GM21381 (cell line): Measurements from ENCODE around the gene SIAH1.
"Not testable (repeated sequence)": the region's sequence is repeated elsewhere in the genome, so short reads cannot be mapped to it uniquely, and the experiment has no call there.

Experiments used
- ATAC-seq: cut with Tn5 transposase; IDR thresholded peaks from one replicate; pipeline ENCODE4 v1.9.1; 2021; ENCODE audit warnings: mild to moderate bottlenecking, moderate library complexity; ENCODE audit not compliant: unreplicated experiment

SIAH1 gene

GRCh38 chr16:48335961-48336360, 49.3 kb downstream of the SIAH1 start:
- no peak for ATAC-seq

- ATAC-seq: no peak
Observed at GRCh38 chr16:48334325-48334724, 50.9 kb downstream of the SIAH1 start.

- ATAC-seq: no peak
Observed at GRCh38 chr16:48332978-48333377, 52.2 kb downstream of the SIAH1 start.

- no peak for ATAC-seq
Observed at GRCh38 chr16:48330841-48331192, 54.4 kb downstream of the SIAH1 start.

- no peak for ATAC-seq
Observed at GRCh38 chr16:48330189-48330840, 54.9 kb downstream of the SIAH1 start.

- no peak for ATAC-seq
Observed at GRCh38 chr16:48329138-48329537, 56.1 kb downstream of the SIAH1 start.

- no peak for ATAC-seq
Observed at GRCh38 chr16:48326915-48327314, 58.3 kb downstream of the SIAH1 start.

- no peak for ATAC-seq
Observed at GRCh38 chr16:48323783-48324775, 61.1 kb downstream of the SIAH1 start.

GRCh38 chr16:48321317-48322036, 63.7 kb downstream of the SIAH1 start:
- ATAC-seq: no peak

- no peak for ATAC-seq
Observed at GRCh38 chr16:48318630-48319029, 66.6 kb downstream of the SIAH1 start.

GRCh38 chr16:48317614-48318315, 67.4 kb downstream of the SIAH1 start:
- no peak for ATAC-seq

- ATAC-seq: no peak
Observed at GRCh38 chr16:48317026-48317425, 68.2 kb downstream of the SIAH1 start.

- not testable (repeated sequence) for ATAC-seq
Observed at GRCh38 chr16:48313905-48314304, 71.3 kb downstream of the SIAH1 start.

- ATAC-seq: no peak
Observed at GRCh38 chr16:48310908-48311641, 74.1 kb downstream of the SIAH1 start.
